ENCODE measurements around the gene NCEH1. TPM values are rescaled to one million over a fixed set of nuclear protein-coding genes. Genes with fewer than 3 reads are reported as not detected.

NCEH1 gene
- total and polyA plus RNA-seq, 2 of the 13 experiments (the other 11 are each of a cell fraction or from before 2014, with no cell fraction given) = 12.9 to 21.4 TPM

GRCh38 chr3:172710664-172711453 is at the start of gene NCEH1 (continued):
- TF ChIP-seq ZNF646 (CRISPR knock-in tag; IDR thresholded peaks at IDR 0.05) (0 out of 2 replicates have a peak, but pooled peaks have one; percentile 18), CSRNP1 (CRISPR knock-in tag; IDR thresholded peaks at IDR 0.05) (peak; percentile 77), NFKB2 (CRISPR knock-in tag; IDR thresholded peaks at IDR 0.05; ENCODE audit: borderline replicate concordance) (peak; percentile 53; the same call in 1 of the 2 replicates), ATF6 (CRISPR knock-in tag; conservative IDR thresholded peaks at IDR 0.05) (no peak), SOX13 (IDR thresholded peaks at IDR 0.05) (no peak), SOX13 (CRISPR knock-in tag; conservative IDR thresholded peaks at IDR 0.05 in 1 of 2, IDR thresholded peaks at IDR 0.05 in 1 of 2) (peak in 1 of 2 experiments; percentile 52; a peak in 1 of 4 replicates), CBX1 (IDR thresholded peaks at IDR 0.05; ENCODE audit: low read depth) (no peak), KDM6A (CRISPR knock-in tag; IDR thresholded peaks at IDR 0.05; ENCODE audit: low read depth) (0 out of 2 replicates have a peak, but pooled peaks have one; percentile 11), RFXANK (CRISPR knock-in tag; IDR thresholded peaks at IDR 0.05) (0 out of 2 replicates have a peak, but pooled peaks have one; percentile 47), TEAD3 (CRISPR knock-in tag; optimal IDR thresholded peaks at IDR 0.05; ENCODE audit: borderline replicate concordance) (peak; percentile 55), ZNF770 (CRISPR knock-in tag; IDR thresholded peaks at IDR 0.05) (peak; percentile 47; the same call in 1 of the 2 replicates), HES4 (CRISPR knock-in tag; IDR thresholded peaks at IDR 0.05; ENCODE audit: borderline replicate concordance) (0 out of 2 replicates have a peak, but pooled peaks have one; percentile 76), KDM2A (CRISPR knock-in tag; IDR thresholded peaks at IDR 0.05; ENCODE audit: borderline replicate concordance, low read depth) (peak; percentile 83), ZNF143 (CRISPR knock-in tag; IDR thresholded peaks at IDR 0.05) (peak; percentile 22; the same call in 1 of the 2 replicates), CEBPG (CRISPR knock-in tag; IDR thresholded peaks at IDR 0.05) (peak; percentile 82), CBX5 (CRISPR knock-in tag; IDR thresholded peaks at IDR 0.05; ENCODE audit: borderline replicate concordance) (0 out of 2 replicates have a peak, but pooled peaks have one; percentile 50), ZSCAN30 (CRISPR knock-in tag; IDR thresholded peaks at IDR 0.05) (no peak)
